OCI-LY1 (cell line): Measurements from ENCODE around the gene PCDHB13.
"Not testable (repeated sequence)": the region's sequence is repeated elsewhere in the genome, so short reads cannot be mapped to it uniquely, and the experiment has no call there.

Experiments
- H2AFZ ChIP-seq: fragments of 200-600 bp; sonication (generic), shearing (Covaris generic); 2 replicates; pipeline ENCODE4 v1.6.0; 2014; ENCODE audit warnings: antibody characterized with exemption, mild to moderate bottlenecking, low read length
- H3F3A ChIP-seq: fragments of 200-600 bp; sonication (generic), shearing (Covaris generic); 2 replicates; pipeline ENCODE4 v1.6.0; 2014; ENCODE audit warnings: mild to moderate bottlenecking, antibody characterized with exemption, low read length, moderate library complexity; ENCODE audit not compliant: insufficient read depth
- H3K27ac ChIP-seq: fragments of 200-600 bp; sonication (generic); 2 replicates; pipeline ENCODE4 v1.5.1; 2014; ENCODE audit warnings: low read length, mixed run types, mild to moderate bottlenecking, low read depth; ENCODE audit not compliant: poor library complexity, severe bottlenecking
- H3K27me3 ChIP-seq: fragments of 200-600 bp; sonication (generic); 2 replicates; pipeline ENCODE4 v1.6.0; 2014; ENCODE audit warnings: antibody characterized with exemption, mild to moderate bottlenecking, low read length, moderate library complexity; ENCODE audit not compliant: insufficient read depth
- H3K36me3 ChIP-seq: fragments of 200-600 bp; sonication (generic); 2 replicates; pipeline ENCODE4 v1.6.1; 2014; ENCODE audit warnings: mild to moderate bottlenecking, antibody characterized with exemption, low read length, moderate library complexity, mixed read lengths; ENCODE audit not compliant: insufficient read depth
- H3K4me1 ChIP-seq: fragments of 200-600 bp; sonication (generic); 2 replicates; pipeline ENCODE4 v1.5.1; 2014; ENCODE audit warnings: mild to moderate bottlenecking, low read length, moderate library complexity; ENCODE audit not compliant: insufficient read depth, severe bottlenecking
- H3K4me2 ChIP-seq: fragments of 200-600 bp; sonication (generic), shearing (Covaris generic); 2 replicates; pipeline ENCODE4 v1.6.1; 2014; ENCODE audit warnings: low read length
- H3K4me3 ChIP-seq: fragments of 200-600 bp; sonication (generic); 2 replicates; pipeline ENCODE4 v1.5.1; 2014; ENCODE audit warnings: low read length, low read depth, mild to moderate bottlenecking, mixed read lengths; ENCODE audit not compliant: poor library complexity, severe bottlenecking
- H3K79me2 ChIP-seq: fragments of 200-600 bp; shearing (Covaris generic); 2 replicates; pipeline ENCODE4 v1.6.1; 2016; ENCODE audit warnings: mixed run types, low read length, mixed read lengths; ENCODE audit not compliant: insufficient read depth
- H3K9ac ChIP-seq: fragments of 200-600 bp; sonication (generic), shearing (Covaris generic); 2 replicates; pipeline ENCODE4 v1.6.1; 2014; ENCODE audit warnings: mild to moderate bottlenecking, low read length, mixed read lengths
- H3K9me2 ChIP-seq: fragments of 200-600 bp; sonication (generic), shearing (Covaris generic); 2 replicates; pipeline ENCODE4 v1.6.1; 2014; ENCODE audit warnings: low read depth, mild to moderate bottlenecking, low read length, mixed read lengths
- H3K9me3 ChIP-seq: fragments of 200-600 bp; shearing (Covaris generic); 2 replicates; pipeline ENCODE4 v1.6.1; 2014; ENCODE audit warnings: low read length, mixed read lengths
- H4K20me1 ChIP-seq: fragments of 200-600 bp; sonication (generic), shearing (Covaris generic); 2 replicates; pipeline ENCODE4 v1.6.0; 2016; ENCODE audit warnings: mild to moderate bottlenecking, low read length; ENCODE audit not compliant: insufficient read depth
- EZH2 ChIP-seq: fragments of 200-600 bp; sonication (generic), shearing (Covaris generic); IDR thresholded peaks from 2 replicates; pipeline ENCODE4 v1.8.0; 2017; ENCODE audit warnings: borderline replicate concordance, mixed run types, mild to moderate bottlenecking, antibody characterized with exemption, low read length, moderate library complexity, mixed read lengths
- TF ChIP-seq, protein P1 (sequence below): fragments of 200-600 bp; sonication (generic), shearing (Covaris generic); IDR thresholded peaks from 2 replicates; pipeline ENCODE4 v1.5.1; 2017; ENCODE audit warnings: mild to moderate bottlenecking, antibody characterized with exemption, low read length, moderate library complexity, mixed read lengths

PCDHB13 gene

DNA sequence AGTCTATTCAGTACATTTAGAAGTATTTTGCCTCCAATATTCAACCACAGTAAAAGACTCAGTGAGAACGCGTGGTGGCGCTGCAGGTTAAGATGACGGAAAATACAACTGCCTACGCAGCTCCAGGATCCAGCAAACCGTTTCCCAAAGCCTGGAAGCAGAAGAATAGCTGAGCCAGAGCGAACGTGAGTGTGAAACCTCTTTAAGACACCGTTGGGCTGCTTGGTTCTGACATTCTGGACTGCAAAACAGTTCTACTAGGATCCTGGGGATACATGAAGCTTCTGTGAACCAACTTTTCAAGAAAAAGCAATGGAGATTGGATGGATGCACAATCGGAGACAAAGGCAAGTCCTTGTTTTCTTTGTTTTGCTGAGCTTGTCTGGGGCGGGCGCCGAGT is 31.5 kb upstream of the PCDHB13 start, which contains the start of gene PCDHB16:
PCDHB16 (plus strand) TSS at position 140 of the 400 bp plus-strand sequence; CDS start at position 313, 173 bp downstream.
- no peaks in the 10 kb centered on the region for H3K9me3 ChIP-seq
- no peaks in the 10 kb centered on the region for H3K79me2 ChIP-seq
- no peak within 1 kb of the TSS for H3K27ac ChIP-seq
- H3F3A ChIP-seq, result no peaks in the 10 kb centered on the region
- no peak within 1 kb of the TSS for H2AFZ ChIP-seq
- no peaks in the 10 kb centered on the region for H4K20me1 ChIP-seq
- no peaks in the 10 kb centered on the region for H3K36me3 ChIP-seq
- TF ChIP-seq, protein P1, sequence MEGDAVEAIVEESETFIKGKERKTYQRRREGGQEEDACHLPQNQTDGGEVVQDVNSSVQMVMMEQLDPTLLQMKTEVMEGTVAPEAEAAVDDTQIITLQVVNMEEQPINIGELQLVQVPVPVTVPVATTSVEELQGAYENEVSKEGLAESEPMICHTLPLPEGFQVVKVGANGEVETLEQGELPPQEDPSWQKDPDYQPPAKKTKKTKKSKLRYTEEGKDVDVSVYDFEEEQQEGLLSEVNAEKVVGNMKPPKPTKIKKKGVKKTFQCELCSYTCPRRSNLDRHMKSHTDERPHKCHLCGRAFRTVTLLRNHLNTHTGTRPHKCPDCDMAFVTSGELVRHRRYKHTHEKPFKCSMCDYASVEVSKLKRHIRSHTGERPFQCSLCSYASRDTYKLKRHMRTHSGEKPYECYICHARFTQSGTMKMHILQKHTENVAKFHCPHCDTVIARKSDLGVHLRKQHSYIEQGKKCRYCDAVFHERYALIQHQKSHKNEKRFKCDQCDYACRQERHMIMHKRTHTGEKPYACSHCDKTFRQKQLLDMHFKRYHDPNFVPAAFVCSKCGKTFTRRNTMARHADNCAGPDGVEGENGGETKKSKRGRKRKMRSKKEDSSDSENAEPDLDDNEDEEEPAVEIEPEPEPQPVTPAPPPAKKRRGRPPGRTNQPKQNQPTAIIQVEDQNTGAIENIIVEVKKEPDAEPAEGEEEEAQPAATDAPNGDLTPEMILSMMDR, result peak; percentile 52
- TF ChIP-seq EZH2, result no peak
- H3K4me1 ChIP-seq, result no peaks in the 10 kb centered on the region
- H3K9me2 ChIP-seq, result no peaks in the 10 kb centered on the region
- no peak within 1 kb of the TSS for H3K4me3 ChIP-seq
- no peak within 1 kb of the TSS for H3K9ac ChIP-seq
- H3K4me2 ChIP-seq, result no peak within 1 kb of the TSS
- no peaks in the 10 kb centered on the region for H3K27me3 ChIP-seq

DNA sequence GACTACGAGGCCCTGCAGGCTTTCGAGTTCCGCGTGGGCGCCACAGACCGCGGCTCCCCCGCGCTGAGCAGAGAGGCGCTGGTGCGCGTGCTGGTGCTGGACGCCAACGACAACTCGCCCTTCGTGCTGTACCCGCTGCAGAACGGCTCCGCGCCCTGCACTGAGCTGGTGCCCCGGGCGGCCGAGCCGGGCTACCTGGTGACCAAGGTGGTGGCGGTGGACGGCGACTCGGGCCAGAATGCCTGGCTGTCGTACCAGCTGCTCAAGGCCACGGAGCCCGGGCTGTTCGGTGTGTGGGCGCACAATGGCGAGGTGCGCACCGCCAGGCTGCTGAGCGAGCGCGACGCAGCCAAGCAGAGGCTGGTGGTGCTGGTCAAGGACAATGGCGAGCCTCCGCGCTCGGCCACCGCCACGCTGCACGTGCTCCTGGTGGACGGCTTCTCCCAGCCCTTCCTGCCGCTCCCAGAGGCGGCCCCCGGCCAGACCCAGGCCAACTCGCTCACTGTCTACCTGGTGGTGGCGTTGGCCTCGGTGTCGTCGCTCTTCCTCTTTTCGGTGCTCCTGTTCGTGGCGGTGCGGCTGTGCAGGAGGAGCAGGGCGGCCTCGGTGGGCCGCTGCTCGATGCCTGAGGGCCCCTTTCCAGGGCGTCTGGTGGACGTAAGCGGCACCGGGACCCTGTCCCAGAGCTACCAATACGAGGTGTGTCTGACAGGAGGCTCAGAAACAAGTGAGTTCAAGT is 29.4 kb upstream of the PCDHB13 start:
- H3K9me3 ChIP-seq, H3K79me2 ChIP-seq, H3K27ac ChIP-seq, H4K20me1 ChIP-seq, H3K9ac ChIP-seq, H3K4me2 ChIP-seq, H3K4me3 ChIP-seq, H3K36me3 ChIP-seq, H3F3A ChIP-seq, H3K27me3 ChIP-seq, H3K9me2 ChIP-seq, H3K4me1 ChIP-seq, H2AFZ ChIP-seq: not testable (repeated sequence)

DNA sequence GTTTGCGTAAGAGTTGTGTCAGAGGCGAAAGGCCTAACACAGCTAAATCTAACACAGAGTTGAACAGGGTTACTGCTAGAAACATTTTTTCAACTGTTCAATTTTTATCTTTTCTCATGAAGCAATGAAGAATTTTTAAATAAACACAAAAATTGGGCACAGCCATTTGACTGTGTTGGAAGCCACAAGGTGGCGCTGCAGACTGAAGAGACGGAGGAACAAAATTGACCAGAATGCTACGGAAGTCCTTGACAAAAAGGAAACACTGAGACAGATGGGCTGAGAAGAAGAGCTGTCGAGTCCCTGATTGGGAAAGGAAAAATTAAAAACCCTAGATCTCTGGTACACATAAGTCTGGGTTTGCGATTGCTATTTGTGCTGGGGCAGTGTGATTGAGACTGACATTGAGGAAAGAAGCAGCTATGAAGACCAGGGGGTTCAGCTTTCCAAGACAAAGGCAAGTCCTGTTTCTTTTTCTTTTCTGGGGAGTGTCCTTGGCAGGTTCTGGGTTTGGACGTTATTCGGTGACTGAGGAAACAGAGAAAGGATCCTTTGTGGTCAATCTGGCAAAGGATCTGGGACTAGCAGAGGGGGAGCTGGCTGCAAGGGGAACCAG is 26.7 kb upstream of the PCDHB13 start, which contains the start of gene PCDHB9:
PCDHB9 (plus strand) TSS at position 265 of the 616 bp plus-strand sequence; CDS start at position 423, 158 bp downstream.
- Histone ChIP-seq H3K36me3 (no peaks in the 10 kb centered on the region), H3K4me1 (no peaks in the 10 kb centered on the region), H3K9ac (no peak within 1 kb of the TSS), H3K79me2 (no peaks in the 10 kb centered on the region), H3F3A (no peaks in the 10 kb centered on the region), H3K4me2 (peak within 1 kb of the TSS; percentile 19; the same call in 1 of the 2 replicates), H2AFZ (no peak within 1 kb of the TSS), H3K9me2 (no peaks in the 10 kb centered on the region), H3K27ac (no peak within 1 kb of the TSS), H4K20me1 (no peaks in the 10 kb centered on the region), H3K27me3 (no peaks in the 10 kb centered on the region), H3K9me3 (no peaks in the 10 kb centered on the region), H3K4me3 (peak within 1 kb of the TSS; percentile 9)
- TF ChIP-seq, protein P1, result peak; percentile 92
- TF ChIP-seq EZH2, result no peak

DNA sequence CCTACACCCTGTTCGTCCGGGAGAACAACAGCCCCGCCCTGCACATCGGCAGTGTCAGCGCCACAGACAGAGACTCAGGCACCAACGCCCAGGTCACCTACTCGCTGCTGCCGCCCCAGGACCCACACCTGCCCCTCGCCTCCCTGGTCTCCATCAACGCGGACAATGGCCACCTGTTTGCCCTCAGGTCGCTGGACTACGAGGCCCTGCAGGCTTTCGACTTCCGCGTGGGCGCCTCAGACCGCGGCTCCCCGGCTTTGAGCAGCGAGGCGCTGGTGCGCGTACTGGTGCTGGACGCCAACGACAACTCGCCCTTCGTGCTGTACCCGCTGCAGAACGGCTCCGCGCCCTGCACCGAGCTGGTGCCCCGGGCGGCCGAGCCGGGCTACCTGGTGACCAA is 25.0 kb upstream of the PCDHB13 start:
- not testable (repeated sequence) for H3K36me3 ChIP-seq, H3K4me3 ChIP-seq, H4K20me1 ChIP-seq, H3K79me2 ChIP-seq, H3K27me3 ChIP-seq, H3K4me2 ChIP-seq, H3K9me3 ChIP-seq, H2AFZ ChIP-seq, H3K9ac ChIP-seq, H3K27ac ChIP-seq, H3F3A ChIP-seq, H3K9me2 ChIP-seq, H3K4me1 ChIP-seq

DNA sequence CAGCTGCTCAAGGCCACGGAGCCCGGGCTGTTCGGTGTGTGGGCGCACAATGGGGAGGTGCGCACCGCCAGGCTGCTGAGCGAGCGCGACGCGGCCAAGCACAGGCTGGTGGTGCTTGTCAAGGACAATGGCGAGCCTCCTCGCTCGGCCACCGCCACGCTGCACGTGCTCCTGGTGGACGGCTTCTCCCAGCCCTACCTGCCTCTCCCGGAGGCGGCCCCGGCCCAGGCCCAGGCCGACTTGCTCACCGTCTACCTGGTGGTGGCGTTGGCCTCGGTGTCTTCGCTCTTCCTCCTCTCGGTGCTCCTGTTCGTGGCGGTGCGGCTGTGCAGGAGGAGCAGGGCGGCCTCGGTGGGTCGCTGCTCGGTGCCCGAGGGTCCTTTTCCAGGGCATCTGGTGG is 24.6 kb upstream of the PCDHB13 start:
- not testable (repeated sequence) for H2AFZ ChIP-seq, H3K36me3 ChIP-seq, H3K27ac ChIP-seq, H3K4me2 ChIP-seq, H3K9me2 ChIP-seq, H3K27me3 ChIP-seq, H4K20me1 ChIP-seq, H3K4me3 ChIP-seq, H3F3A ChIP-seq, H3K4me1 ChIP-seq, H3K9me3 ChIP-seq, H3K79me2 ChIP-seq, H3K9ac ChIP-seq
